HepG2 (cell line): ENCODE results near the gene SYNE2. TPM values are rescaled to one million over a fixed set of nuclear protein-coding genes. Genes with fewer than 3 reads are reported as not detected.

Source experiments
- ATAC-seq: fragments of 200-7000 bp; cut with Tn5 transposase; 3 replicates; pipeline ENCODE4 v1.9.1; 2020; ENCODE audit warnings: mild to moderate bottlenecking, moderate library complexity
- BruUV-seq: library from RNA; stranded (reverse); fragments of 400-500 nt; replicated peaks from 2 replicates; lab custom pipeline; 2021; lab: Mats Ljungman, UMichigan
- CTCF ChIA-PET: fragments of 300-600 bp; formaldehyde crosslinking; extraction: SDS; loops from one replicate; lab custom pipeline; 2021; ENCODE audit warnings: low total read pairs, inconsistent platforms, low intra/inter-chr PET ratio; lab: Yijun Ruan, JAX
- POLR2A ChIA-PET: fragments of 350-600 bp; sonication (Branson Sonifier 250); formaldehyde crosslinking; loops from one replicate; lab custom pipeline; 2020; ENCODE audit warnings: antibody characterized with exemption, inconsistent platforms; lab: Yijun Ruan, JAX
- DNase-seq: peaks from one replicate; pipeline ENCODE4 v3.0.0-alpha.2; 2015; ENCODE audit warnings: low spot score
- FAIRE-seq: peaks from 3 replicates; lab custom pipeline; 2011; peaks lifted over from hg19 to GRCh38; lab: Jason Lieb, UNC
- H2AFZ ChIP-seq: one replicate; pipeline ENCODE4 v1.6.1; 2011; ENCODE audit warnings: low read length, inconsistent platforms
- H3K27ac ChIP-seq: fragments of 300-600 bp; 3 replicates; pipeline ENCODE4 v1.8.0; 2011; ENCODE audit warnings: mixed run types, mild to moderate bottlenecking, mixed read lengths, low read length, inconsistent platforms; ENCODE audit not compliant: insufficient read depth; ENCODE audit errors: extremely low read length
- H3K27me3 ChIP-seq, 2 experiments: fragments of 200-600 bp in 1 of 2; 2 replicates in 1 of 2; 3 replicates in 1 of 2; pipeline versions ENCODE4 v1.6.0 to v1.8.0; 2011; ENCODE audit warnings: low read length in 2 of 2, mild to moderate bottlenecking in 2 of 2, moderate library complexity in 2 of 2, inconsistent platforms in 1 of 2; ENCODE audit not compliant: insufficient read depth in 2 of 2, control insufficient read depth in 1 of 2
- H3K36me3 ChIP-seq, 2 experiments: fragments of 200-600 bp in 1 of 2; replicated peaks in 1 of 2; 2 replicates in 1 of 2; 3 replicates in 1 of 2; pipeline versions ENCODE4 v1.5.1 to v1.8.0; 2011; ENCODE audit warnings: low read length in 2 of 2, inconsistent platforms in 1 of 2; ENCODE audit not compliant: insufficient read depth in 2 of 2, control insufficient read depth in 1 of 2
- H3K4me1 ChIP-seq: 2 replicates; pipeline ENCODE4 v1.5.1; 2012; ENCODE audit warnings: low read length, inconsistent platforms; ENCODE audit not compliant: insufficient read depth
- H3K4me2 ChIP-seq: 2 replicates; pipeline ENCODE4 v1.6.0; 2011; ENCODE audit warnings: low read depth, low read length, inconsistent platforms
- H3K4me3 ChIP-seq, 3 experiments: fragments of 200-600 bp in 1 of 3; sonication (generic), shearing (Covaris generic) in 1 of 3; replicated peaks in 1 of 3; 2 replicates each; pipeline ENCODE4 v1.5.1; 2011 to 2016; ENCODE audit warnings: low read length in 3 of 3, inconsistent platforms in 2 of 3, low read depth in 2 of 3, mild to moderate bottlenecking in 2 of 3, control low read depth in 1 of 3, mixed read lengths in 1 of 3; ENCODE audit not compliant: insufficient read depth in 1 of 3
- H3K79me2 ChIP-seq: one replicate; pipeline ENCODE4 v1.6.1; 2011; ENCODE audit warnings: low read length, inconsistent platforms; ENCODE audit not compliant: insufficient read depth
- H3K9ac ChIP-seq: 2 replicates; pipeline ENCODE4 v1.6.0; 2011; ENCODE audit warnings: mild to moderate bottlenecking, low read depth, low read length, inconsistent platforms; ENCODE audit not compliant: insufficient read depth
- H3K9me3 ChIP-seq: 2 replicates; pipeline ENCODE4 v1.5.1; 2012; ENCODE audit warnings: mild to moderate bottlenecking, low read length
- H4K20me1 ChIP-seq: 2 replicates; pipeline ENCODE4 v1.6.0; 2011; ENCODE audit warnings: inconsistent platforms, mild to moderate bottlenecking, low read length, moderate library complexity; ENCODE audit not compliant: insufficient read depth
- ESRRA ChIP-seq: sonication (generic); formaldehyde crosslinking; IDR thresholded peaks from 2 replicates; pipeline ENCODE4 v1.5.1; 2020; ENCODE audit warnings: mild to moderate bottlenecking, low read depth, missing genetic modification reagents
- FOXK2 ChIP-seq: fragments of 450-650 bp; IDR thresholded peaks from 2 replicates; pipeline ENCODE4 v1.6.1; 2016
- GABPA ChIP-seq, 2 experiments: IDR thresholded peaks; 2 replicates each; pipeline ENCODE4 v1.6.1; 2011 to 2016; ENCODE audit warnings: low read depth in 2 of 2, low read length in 1 of 2, missing biosample characterization in 1 of 2, missing genetic modification characterization in 1 of 2
- HBP1 ChIP-seq: IDR thresholded peaks from 2 replicates; pipeline ENCODE4 v1.6.1; 2016; ENCODE audit warnings: low read depth, control low read depth
- HDAC2 ChIP-seq: sonication (generic); formaldehyde crosslinking; IDR thresholded peaks from 2 replicates; pipeline ENCODE4 v1.4.0; 2020; ENCODE audit warnings: missing genetic modification reagents
- JARID2 ChIP-seq: sonication (generic); formaldehyde crosslinking; IDR thresholded peaks from 2 replicates; pipeline ENCODE4 v1.8.1; 2023; ENCODE audit warnings: missing genetic modification reagents, inconsistent platforms; ENCODE audit not compliant: insufficient replicate concordance
- MAFF ChIP-seq: IDR thresholded peaks from 2 replicates; pipeline ENCODE4 v1.6.1; 2011; ENCODE audit warnings: low read depth, low read length, improper control_type of control experiment
- POLR2G ChIP-seq: fragments of 200-400 bp; formaldehyde crosslinking; IDR thresholded peaks from 2 replicates; pipeline ENCODE4 v1.6.1; 2018; ENCODE audit warnings: mild to moderate bottlenecking, low read depth, low read length, moderate library complexity
- SUZ12 ChIP-seq: fragments of 150-350 bp; IDR thresholded peaks from 2 replicates; pipeline ENCODE4 v1.6.1; 2014; ENCODE audit warnings: low read depth, low read length
- TSC22D2 ChIP-seq: sonication (generic); formaldehyde crosslinking; IDR thresholded peaks from 2 replicates; pipeline ENCODE4 v1.5.1; 2020; ENCODE audit warnings: missing genetic modification reagents, mild to moderate bottlenecking, borderline replicate concordance
- ZBTB33 ChIP-seq: sonication (generic); formaldehyde crosslinking; IDR thresholded peaks from 2 replicates; pipeline ENCODE4 v1.4.0; 2020; ENCODE audit warnings: missing genetic modification reagents
- ZBTB46 ChIP-seq: sonication (generic); formaldehyde crosslinking; IDR thresholded peaks from 2 replicates; pipeline ENCODE4 v1.4.0; 2020; ENCODE audit warnings: mild to moderate bottlenecking, missing genetic modification reagents, borderline replicate concordance
- ZMAT3 ChIP-seq: sonication (generic); formaldehyde crosslinking; conservative IDR thresholded peaks from 2 replicates; pipeline ENCODE4 v1.7.0; 2021; ENCODE audit warnings: missing genetic modification reagents
- ZNF224 ChIP-seq: sonication (generic); formaldehyde crosslinking; IDR thresholded peaks from 2 replicates; pipeline ENCODE4 v1.5.0; 2020; ENCODE audit warnings: mild to moderate bottlenecking, missing genetic modification reagents
- ZNF235 ChIP-seq: sonication (generic); formaldehyde crosslinking; IDR thresholded peaks from 2 replicates; pipeline ENCODE4 v1.8.1; 2023; ENCODE audit warnings: mild to moderate bottlenecking, missing genetic modification reagents, borderline replicate concordance
- ZSCAN22 ChIP-seq: sonication (generic); formaldehyde crosslinking; IDR thresholded peaks from 2 replicates; pipeline ENCODE4 v1.4.0; 2020; ENCODE audit warnings: mild to moderate bottlenecking, missing genetic modification reagents
- ZSCAN25 ChIP-seq: sonication (generic); formaldehyde crosslinking; IDR thresholded peaks from 2 replicates; pipeline ENCODE4 v1.8.0; 2022; ENCODE audit warnings: mild to moderate bottlenecking, missing genetic modification reagents
- WGBS: methylation state at CpG from one replicate; pipeline ENCODE4 v1.1.6; 2017; ENCODE audit warnings: low lambda C conversion rate; 5-methylcytosine and 5-hydroxymethylcytosine counted together
- in situ Hi-C: cut with HindIII; loops from 2 replicates; pipeline ENCODE4 v1.10.0; 2017; ENCODE audit warnings: low pct_unique_long_range_greater_than_20kb; ENCODE audit not compliant: extremely low pct_ligation_motif_present
- intact Hi-C: fragments of 100-400 bp; cut with micrococcal nuclease; formaldehyde crosslinking; loops from one replicate; pipeline ENCODE4 v1.10.0; 2022; ENCODE audit not compliant: unreplicated experiment
- polyA plus RNA-seq, 8 experiments: library from polyadenylated mRNA; depleted of rRNA in 3 of 8; stranded (reverse) in 7 of 8; unstranded in 1 of 8; fragments of >200 nt; fragmentation: Illumina TruSeq in 4 of 8; extraction: Trizol in 4 of 8; gene quantifications; 2 replicates each; pipeline versions ENCODE4 v1.2.1 to v1.2.3, GENCODE V29; 2011 to 2016; ENCODE audit warnings: low read depth in 4 of 8, missing spikeins in 1 of 8, mixed read lengths in 1 of 8; ENCODE audit not compliant: insufficient read depth in 1 of 8
- total RNA-seq, 5 experiments: library from RNA; depleted of rRNA; stranded (reverse); fragments of >200 nt; fragmentation: Illumina TruSeq; extraction: Trizol; gene quantifications; 2 replicates each; pipeline ENCODE4 v1.2.3, GENCODE V29; 2016; ENCODE audit warnings: low read depth in 1 of 5

SYNE2 gene
- total and polyA plus RNA-seq, 2 of the 13 experiments (the other 11 are each of a cell fraction or from before 2014, with no cell fraction given): 6.2 to 13.3 TPM

- TF ChIP-seq POLR2G: no peak
- TF ChIP-seq ZSCAN25 (CRISPR knock-in tag): no peak
- TF ChIP-seq HDAC2: no peak
- TF ChIP-seq JARID2: no peak
- no peak for TF ChIP-seq ZBTB33
- no peak for TF ChIP-seq ZMAT3 (CRISPR knock-in tag)
- TF ChIP-seq SUZ12: no peak
- no peak for TF ChIP-seq ZSCAN22 (CRISPR knock-in tag)
- TF ChIP-seq ZBTB46 (CRISPR knock-in tag): no peak
Observed at GRCh38 chr14:64064447-64064846, 211.6 kb downstream of the SYNE2 start (continued).

- ATAC-seq (no peak), FAIRE-seq (no peak), DNase-seq (no peak)
- H3K27me3 ChIP-seq: no peaks in the 10 kb centered on the region
- H3K4me2 ChIP-seq: no peak overlapping the region
- H3K9me3 ChIP-seq: no peaks in the 10 kb centered on the region
- BruUV-seq: no TSS peak
- TF ChIP-seq ZNF224 (no peak), MAFF (no peak), HBP1 (CRISPR knock-in tag) (no peak), TSC22D2 (CRISPR knock-in tag) (no peak), ZNF235 (CRISPR knock-in tag) (no peak), FOXK2 (no peak), GABPA (IDR thresholded peaks at IDR 0.05; ENCODE audit: low read depth, low read length) (no peak), GABPA (CRISPR knock-in tag; IDR thresholded peaks at IDR 0.05; ENCODE audit: low read depth) (no peak), ESRRA (CRISPR knock-in tag) (no peak)
- H3K4me1 ChIP-seq: no peaks in the 10 kb centered on the region; the same call in 1 of the 2 replicates
- no peaks in the 10 kb centered on the region for H4K20me1 ChIP-seq
- no peak overlapping the region for H3K9ac ChIP-seq
- WGBS: 93% methylated on average over 5 of the region's 5 CpGs
- H3K79me2 ChIP-seq: no peaks in the 10 kb centered on the region
- intact Hi-C loops: no loop called here
- no peak overlapping the region for H3K4me3 ChIP-seq
- ChIA-PET POLR2A (no interaction called here), CTCF (no interaction called here)
- in situ Hi-C loops: no loop called here
- no peak overlapping the region for H2AFZ ChIP-seq
- H3K36me3 ChIP-seq: peaks cover 0 to 1% of the 10 kb centered on the region in 2 experiments; a peak in 1 of 5 replicates
- H3K27ac ChIP-seq: no peak overlapping the region
Observed at GRCh38 chr14:64069634-64070359, 217.0 kb downstream of the SYNE2 start.
